Chondrocyte (in vitro differentiated cells): Measurements from ENCODE around the gene LTBP1. TPM values are rescaled to one million over a fixed set of nuclear protein-coding genes. Genes with fewer than 3 reads are reported as not detected.

Source experiments
- DNase-seq: peaks from one replicate; pipeline ENCODE4 v3.0.0; 2021; ENCODE audit warnings: mixed read lengths, low spot score
- H3K27ac Mint-ChIP-seq: one replicate; pipeline ENCODE4 v1.8.0; 2021; ENCODE audit warnings: mild to moderate bottlenecking, moderate library complexity, mixed read lengths; ENCODE audit not compliant: unreplicated experiment
- H3K27me3 Mint-ChIP-seq: 2 replicates; pipeline ENCODE4 v1.8.0; 2021; ENCODE audit warnings: low read depth, mixed read lengths
- H3K36me3 Mint-ChIP-seq: 2 replicates; pipeline ENCODE4 v1.8.0; 2021; ENCODE audit warnings: low read depth, mixed read lengths
- H3K4me1 Mint-ChIP-seq: 2 replicates; pipeline ENCODE4 v1.8.0; 2021; ENCODE audit warnings: low read depth, mild to moderate bottlenecking, mixed read lengths
- H3K4me3 Mint-ChIP-seq: one replicate; pipeline ENCODE4 v1.8.0; 2021; ENCODE audit warnings: mild to moderate bottlenecking, moderate library complexity, mixed read lengths; ENCODE audit not compliant: unreplicated experiment
- H3K9me3 Mint-ChIP-seq: 2 replicates; pipeline ENCODE4 v1.8.0; 2021; ENCODE audit warnings: low read depth, mixed read lengths
- CTCF ChIP-seq: fragments of 200-600 bp; sonication (generic); IDR thresholded peaks from 2 replicates; pipeline ENCODE4 v1.5.0; 2021; ENCODE audit warnings: antibody characterized with exemption, mild to moderate bottlenecking, moderate library complexity
- total RNA-seq: library from RNA; stranded (reverse); gene quantifications from 3 replicates; pipeline ENCODE4 v1.2.1, GENCODE V29; 2021

The LTBP1 gene
- total RNA-seq, 1 donor from 2014 or later, result 398 TPM

- Mint-ChIP-seq H3K9me3 (peaks cover 10% of the 10 kb centered on the region), H3K27ac (peak overlapping the region; percentile 61), H3K36me3 (peaks cover 4% of the 10 kb centered on the region), H3K27me3 (no peaks in the 10 kb centered on the region), H3K4me3 (no peak overlapping the region), H3K4me1 (peaks cover 32% of the 10 kb centered on the region)
- DNase-seq, result no peak
- TF ChIP-seq CTCF, result no peak
Observed at GRCh38 chr2:33406622-33407021, 459.9 kb downstream of the LTBP1 start.

GRCh38 chr2:33408109-33408508, 461.4 kb downstream of the LTBP1 start:
- Mint-ChIP-seq H3K9me3 (peaks cover 10% of the 10 kb centered on the region), H3K27ac (no peak overlapping the region), H3K27me3 (no peaks in the 10 kb centered on the region), H3K4me1 (peaks cover 44% of the 10 kb centered on the region), H3K4me3 (no peak overlapping the region), H3K36me3 (peaks cover 4% of the 10 kb centered on the region)
- TF ChIP-seq CTCF, result no peak
- DNase-seq, result no peak

- H3K27ac Mint-ChIP-seq, result peak overlapping the region; percentile 41
- no peak for DNase-seq
- H3K36me3 Mint-ChIP-seq, result peaks cover 4% of the 10 kb centered on the region
- H3K4me3 Mint-ChIP-seq, result no peak overlapping the region
- H3K9me3 Mint-ChIP-seq, result peaks cover 10% of the 10 kb centered on the region
- no peaks in the 10 kb centered on the region for H3K27me3 Mint-ChIP-seq
- peaks cover 48% of the 10 kb centered on the region for H3K4me1 Mint-ChIP-seq
- TF ChIP-seq CTCF, result no peak
Observed at GRCh38 chr2:33409417-33409955, 462.7 kb downstream of the LTBP1 start.

- Mint-ChIP-seq H3K4me3 (no peak overlapping the region), H3K27ac (peak overlapping the region; percentile 96), H3K36me3 (peaks cover 4% of the 10 kb centered on the region), H3K4me1 (peaks cover 31% of the 10 kb centered on the region), H3K27me3 (no peaks in the 10 kb centered on the region), H3K9me3 (peaks cover 10% of the 10 kb centered on the region)
- DNase-seq, result no peak
- no peak for TF ChIP-seq CTCF
Observed at GRCh38 chr2:33411765-33412164, 465.0 kb downstream of the LTBP1 start.

GRCh38 chr2:33412920-33413319, 466.2 kb downstream of the LTBP1 start:
- peak overlapping the region; percentile 96 for H3K27ac Mint-ChIP-seq
- DNase-seq, result no peak

More at GRCh38 chr2:33412920-33413319, 466.2 kb downstream of the LTBP1 start:
- Mint-ChIP-seq H3K27me3 (no peaks in the 10 kb centered on the region), H3K4me1 (peaks cover 31% of the 10 kb centered on the region), H3K9me3 (peaks cover 8% of the 10 kb centered on the region), H3K4me3 (no peak overlapping the region), H3K36me3 (peaks cover 4% of the 10 kb centered on the region)
- peak; percentile 79 for TF ChIP-seq CTCF
